ENCODE measurements around the gene JDP2.

Gene JDP2

DNA sequence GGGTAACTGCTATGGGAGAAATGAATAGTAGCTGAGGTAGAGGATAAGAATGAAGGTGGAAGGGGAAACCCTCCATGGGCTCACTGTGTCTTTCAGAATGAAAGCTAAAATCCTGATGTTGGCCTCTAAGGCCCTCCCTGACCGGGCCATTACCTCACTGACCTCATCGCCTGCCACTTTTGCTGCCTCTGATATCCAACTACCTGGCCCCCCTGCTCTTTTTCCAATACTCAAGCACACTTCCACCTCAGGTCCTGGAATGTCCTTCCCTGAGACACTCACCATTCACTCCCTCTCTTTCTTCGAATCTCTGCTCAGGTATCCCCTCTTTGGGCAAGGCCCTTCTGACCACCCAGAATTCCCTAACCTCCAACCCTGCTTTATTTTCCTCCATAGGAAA is 93.0 kb downstream of the JDP2 start:
- DNase-seq: no peak

DNA sequence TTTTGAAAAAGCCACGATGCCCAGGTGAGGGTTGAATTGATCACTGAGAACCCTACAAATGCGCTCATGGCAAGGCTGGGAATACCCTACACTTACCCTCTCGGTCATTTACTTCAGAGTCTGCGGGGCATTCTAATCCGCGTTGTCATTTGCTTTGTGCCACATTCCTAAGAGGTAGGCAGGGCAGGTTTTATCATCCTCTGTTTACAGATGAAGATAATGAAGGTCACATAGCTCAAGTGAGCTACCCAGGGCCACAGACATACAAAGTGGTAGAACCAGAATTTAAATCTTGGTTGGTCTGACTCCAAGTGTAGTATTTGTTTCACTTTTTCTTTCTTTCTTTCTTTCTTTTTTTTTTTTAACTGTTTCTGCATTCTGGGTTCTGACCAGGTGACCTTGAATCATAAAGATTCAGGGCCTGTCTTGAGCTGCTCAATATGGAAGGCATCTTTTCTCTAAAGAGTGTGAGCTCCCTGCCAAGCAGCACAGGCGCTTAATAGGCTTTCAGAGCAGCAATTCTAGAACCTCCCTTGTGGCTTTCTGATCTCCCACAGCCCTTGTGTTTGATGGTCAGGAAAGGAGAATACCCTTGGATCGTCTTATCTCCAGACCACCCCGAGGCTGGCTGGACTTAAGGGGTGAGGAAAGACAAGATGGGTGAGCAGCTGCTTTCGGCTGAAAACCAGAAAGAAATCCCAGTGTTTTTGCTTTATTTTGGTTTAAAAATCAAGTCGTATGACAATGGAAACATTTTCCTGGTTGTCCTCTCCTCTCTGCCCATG is 93.8 kb downstream of the JDP2 start:
- no peak for DNase-seq

DNA sequence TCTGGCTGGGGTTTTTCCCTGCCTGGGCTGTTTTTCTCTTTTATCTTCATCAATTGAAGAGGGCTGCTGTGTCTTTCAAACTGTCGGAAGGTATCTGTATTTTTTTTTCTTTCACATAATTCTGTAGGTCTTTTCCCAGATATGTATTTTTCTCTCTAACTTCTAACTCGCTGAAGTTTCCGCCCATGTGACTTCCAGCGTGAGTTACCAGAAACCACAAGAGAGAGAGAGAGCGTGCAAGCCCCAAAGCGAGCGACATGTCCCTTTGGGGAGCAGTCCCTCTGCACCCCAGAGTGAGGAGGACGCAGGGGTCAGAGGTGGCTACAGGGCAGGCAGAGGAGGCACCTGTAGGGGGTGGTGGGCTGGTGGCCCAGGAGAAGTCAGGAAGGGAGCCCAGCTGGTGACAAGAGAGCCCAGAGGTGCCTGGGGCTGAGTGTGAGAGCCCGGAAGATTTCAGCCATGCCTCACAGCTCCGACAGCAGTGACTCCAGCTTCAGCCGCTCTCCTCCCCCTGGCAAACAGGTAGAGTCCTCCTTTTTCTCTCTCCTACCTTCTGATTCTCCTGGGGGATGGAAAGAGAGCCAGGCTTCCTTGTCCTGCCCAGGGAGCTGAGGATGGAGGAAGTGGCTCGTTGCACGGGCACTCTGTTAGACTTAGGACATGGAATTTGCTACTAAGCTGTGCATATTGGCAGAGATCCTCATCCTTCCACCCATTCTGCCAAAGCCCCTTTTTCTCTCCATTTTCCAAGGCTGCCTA is 94.6 kb downstream of the JDP2 start, which contains the start of gene BATF:
Gene BATF (plus strand): TSS at position 246 of the 759 bp plus-strand sequence. CDS start 214 bp downstream, at position 460.
- DNase-seq: peak; percentile 64

DNA sequence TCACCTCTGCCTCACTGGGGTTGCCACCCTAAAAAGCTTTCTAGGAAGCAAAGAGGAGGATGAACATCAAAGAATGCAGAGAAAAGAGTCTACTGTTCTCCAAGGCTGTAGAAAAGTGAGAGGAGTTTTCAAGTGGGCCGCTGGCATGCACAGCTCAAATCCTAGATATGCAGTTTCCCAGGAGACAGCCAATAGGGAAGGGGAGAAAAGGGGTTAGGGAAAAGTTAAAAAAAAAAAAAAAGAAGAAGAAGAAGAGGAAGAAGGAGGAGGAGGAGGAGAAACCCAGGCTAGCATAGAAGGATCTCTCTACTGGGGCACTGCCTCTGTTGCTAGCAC is 95.1 kb downstream of the JDP2 start:
- DNase-seq: no peak
